K562 (cell line): ENCODE measurements around the gene LAMA5. TPM values are rescaled to one million over a fixed set of nuclear protein-coding genes. Genes with fewer than 3 reads are reported as not detected.

Experiments
- ATAC-seq: fragments of 200-7000 bp; cut with Tn5 transposase; 3 replicates; pipeline ENCODE4 v1.9.1; 2020; ENCODE audit warnings: moderate library complexity
- BruUV-seq: library from RNA; stranded (reverse); fragments of 400-500 nt; replicated peaks from 2 replicates; lab custom pipeline; 2021; lab: Mats Ljungman, UMichigan
- CTCF ChIA-PET: fragments of 300-600 bp; formaldehyde crosslinking; extraction: SDS; loops from one replicate; lab custom pipeline; 2021; ENCODE audit warnings: low intra/inter-chr PET ratio; lab: Yijun Ruan, JAX
- POLR2A ChIA-PET: fragments of 300-600, 350-650 bp; sonication (Branson Sonifier 250); formaldehyde crosslinking; extraction: SDS; loops from one replicate; lab custom pipeline; 2021; ENCODE audit warnings: antibody characterized with exemption, inconsistent platforms; lab: Yijun Ruan, JAX
- DNase-seq, 4 experiments: peaks; one replicate each; pipeline versions ENCODE4 v3.0.0 to v3.0.0-alpha.2; 2011 to 2018; ENCODE audit warnings: low spot score in 3 of 4, mixed read lengths in 3 of 4; ENCODE audit errors: extremely low read depth in 1 of 4
- FAIRE-seq: peaks from 2 replicates; lab custom pipeline; 2011; peaks lifted over from hg19 to GRCh38; lab: Jason Lieb, UNC
- H2AFZ ChIP-seq: 2 replicates; pipeline ENCODE4 v1.6.0; 2011; ENCODE audit warnings: low read depth, low read length, control low read depth, inconsistent platforms
- H3K27ac ChIP-seq: fragments of 200-600 bp; 3 replicates; pipeline ENCODE4 v1.8.0; 2011; ENCODE audit warnings: low read depth, mild to moderate bottlenecking, control low read depth, inconsistent platforms, low read length, moderate library complexity, mixed read lengths; ENCODE audit errors: extremely low read depth
- H3K27me3 ChIP-seq, 2 experiments: fragments of 300-600 bp in 1 of 2; 2 replicates in 1 of 2; 3 replicates in 1 of 2; pipeline versions ENCODE4 v1.6.0 to v1.8.0; 2011; ENCODE audit warnings: inconsistent platforms in 2 of 2, low read length in 2 of 2, mild to moderate bottlenecking in 1 of 2, mixed read lengths in 1 of 2, moderate library complexity in 1 of 2; ENCODE audit not compliant: control insufficient read depth in 2 of 2, insufficient read depth in 2 of 2
- H3K36me3 ChIP-seq: fragments of 300-600 bp; 3 replicates; pipeline ENCODE4 v1.8.0; 2011; ENCODE audit warnings: mild to moderate bottlenecking, low read length, inconsistent platforms; ENCODE audit not compliant: control insufficient read depth, insufficient read depth
- H3K4me1 ChIP-seq, 2 experiments: fragments of 200-600 bp in 1 of 2; replicated peaks in 1 of 2; 2 replicates in 1 of 2; 3 replicates in 1 of 2; pipeline versions ENCODE4 v1.5.1 to v1.8.0; 2011; ENCODE audit warnings: inconsistent platforms in 2 of 2, low read length in 2 of 2, mild to moderate bottlenecking in 1 of 2, mixed read lengths in 1 of 2, moderate library complexity in 1 of 2; ENCODE audit not compliant: control insufficient read depth in 2 of 2, insufficient read depth in 2 of 2
- H3K4me2 ChIP-seq: 2 replicates; pipeline ENCODE4 v1.6.1; 2011; ENCODE audit warnings: low read length, control low read depth, inconsistent platforms, mixed read lengths; ENCODE audit not compliant: insufficient read depth
- H3K4me3 ChIP-seq: fragments of 200-600 bp; sonication (generic), shearing (Covaris generic); 2 replicates; pipeline ENCODE4 v1.5.1; 2016; ENCODE audit warnings: control low read depth, inconsistent platforms
- H3K79me2 ChIP-seq: fragments of 200-600 bp; 3 replicates; pipeline ENCODE4 v1.8.0; 2011; ENCODE audit warnings: low read length, inconsistent platforms; ENCODE audit not compliant: control insufficient read depth, insufficient read depth
- H3K9ac ChIP-seq, 2 experiments: 2 replicates each; pipeline versions ENCODE4 v1.6.0 to v1.6.1; 2011; ENCODE audit warnings: low read depth in 2 of 2, low read length in 2 of 2, control low read depth in 1 of 2, inconsistent platforms in 1 of 2, mild to moderate bottlenecking in 1 of 2, mixed read lengths in 1 of 2; ENCODE audit not compliant: insufficient read depth in 1 of 2
- H3K9me1 ChIP-seq: one replicate; pipeline ENCODE4 v1.6.0; 2011; ENCODE audit warnings: inconsistent platforms, mild to moderate bottlenecking, low read length, moderate library complexity; ENCODE audit not compliant: control insufficient read depth, insufficient read depth
- H3K9me3 ChIP-seq: replicated peaks from 2 replicates; pipeline ENCODE4 v1.5.1; 2011; ENCODE audit warnings: low read depth, low read length, inconsistent platforms; ENCODE audit not compliant: control insufficient read depth, insufficient read depth
- H4K20me1 ChIP-seq: replicated peaks from 2 replicates; pipeline ENCODE4 v1.6.1; 2011; ENCODE audit warnings: low read length, inconsistent platforms, mixed read lengths; ENCODE audit not compliant: control insufficient read depth, insufficient read depth
- ATF1 ChIP-seq, 2 experiments: fragments of 450-650 bp in 1 of 2; IDR thresholded peaks; 2 replicates each; pipeline ENCODE4 v1.6.1; 2016; ENCODE audit warnings: missing compliant biosample characterization in 1 of 2, missing genetic modification characterization in 1 of 2
- ATF7 ChIP-seq: fragments of 450-650 bp; IDR thresholded peaks from 2 replicates; pipeline ENCODE4 v1.7.1; 2014; ENCODE audit warnings: mild to moderate bottlenecking, moderate library complexity
- CTBP1 ChIP-seq: fragments of 450-650 bp; IDR thresholded peaks from 2 replicates; pipeline ENCODE4 v1.6.1; 2016; ENCODE audit warnings: borderline replicate concordance
- FOSL1 ChIP-seq: fragments of 200-800 bp; sonication (Bioruptor generic); conservative IDR thresholded peaks from 2 replicates; pipeline ENCODE4 v1.6.1; 2016; ENCODE audit warnings: missing genetic modification characterization, missing compliant biosample characterization
- FOXA1 ChIP-seq: fragments of 450-650 bp; IDR thresholded peaks from 2 replicates; pipeline ENCODE4 v1.6.1; 2016; ENCODE audit warnings: mild to moderate bottlenecking, borderline replicate concordance
- GABPB1 ChIP-seq: sonication (generic); formaldehyde crosslinking; IDR thresholded peaks from 2 replicates; pipeline ENCODE4 v1.8.0; 2022; ENCODE audit warnings: mild to moderate bottlenecking, missing genetic modification reagents
- GATAD2A ChIP-seq: fragments of 450-650 bp; IDR thresholded peaks from 2 replicates; pipeline ENCODE4 v1.6.1; 2017
- HDAC2 ChIP-seq: fragments of 450-650 bp; IDR thresholded peaks from 2 replicates; pipeline ENCODE4 v1.6.1; 2016; ENCODE audit warnings: mild to moderate bottlenecking
- HSF4 ChIP-seq: fragments of 250-450 bp; sonication (Bioruptor Pico); IDR thresholded peaks from 2 replicates; pipeline ENCODE4 v2.1.2; 2022; ENCODE audit warnings: mild to moderate bottlenecking, moderate library complexity, borderline replicate concordance
- KDM1A ChIP-seq, 2 experiments: fragments of 450-650 bp; IDR thresholded peaks; 2 replicates each; pipeline ENCODE4 v1.6.1; 2016; ENCODE audit warnings: mild to moderate bottlenecking in 2 of 2
- MAFK ChIP-seq: IDR thresholded peaks from 2 replicates; pipeline ENCODE4 v1.6.1; 2011; ENCODE audit warnings: low read length, improper control_type of control experiment
- MBD2 ChIP-seq: sonication (generic); IDR thresholded peaks from 2 replicates; pipeline ENCODE4 v1.6.1; 2016; ENCODE audit warnings: low read depth, borderline replicate concordance
- MEF2D ChIP-seq: conservative IDR thresholded peaks from 2 replicates; pipeline ENCODE4 v1.6.1; 2016; ENCODE audit warnings: low read depth, missing genetic modification characterization, missing compliant biosample characterization
- MTF1 ChIP-seq: fragments of 250-450 bp; sonication (Bioruptor Pico); IDR thresholded peaks from 2 replicates; pipeline ENCODE4 v1.9.0; 2021; ENCODE audit warnings: moderate library complexity, mild to moderate bottlenecking, inconsistent platforms, borderline replicate concordance
- NCOA1 ChIP-seq: fragments of 450-650 bp; IDR thresholded peaks from 2 replicates; pipeline ENCODE4 v1.6.1; 2016; ENCODE audit warnings: low read depth
- PPARD ChIP-seq: fragments of 250-450 bp; sonication (Bioruptor Pico); IDR thresholded peaks from 2 replicates; pipeline ENCODE4 v1.8.0; 2022; ENCODE audit warnings: inconsistent platforms, mild to moderate bottlenecking, moderate library complexity
- PTBP1 ChIP-seq: fragments of 200-400 bp; formaldehyde crosslinking; IDR thresholded peaks from 2 replicates; pipeline ENCODE4 v1.6.1; 2017; ENCODE audit warnings: low read depth, low read length
- SIN3A ChIP-seq, 2 experiments: fragments of 150-350 bp in 1 of 2; IDR thresholded peaks; 2 replicates each; pipeline ENCODE4 v1.6.1; 2011 to 2016; ENCODE audit warnings: borderline replicate concordance in 2 of 2, low read depth in 2 of 2, low read length in 2 of 2, mild to moderate bottlenecking in 2 of 2, moderate library complexity in 2 of 2; ENCODE audit not compliant: control insufficient read depth in 1 of 2
- SLC30A9 ChIP-seq: fragments of 250-450 bp; sonication (Bioruptor Pico); IDR thresholded peaks from 2 replicates; pipeline ENCODE4 v1.8.0; 2022; ENCODE audit warnings: mild to moderate bottlenecking, moderate library complexity
- SMAD4 ChIP-seq: fragments of 250-450 bp; sonication (Bioruptor Pico); conservative IDR thresholded peaks from 2 replicates; pipeline ENCODE4 v1.8.0; 2021; ENCODE audit warnings: inconsistent platforms, mild to moderate bottlenecking, moderate library complexity
- SRSF9 ChIP-seq: fragments of 200-400 bp; formaldehyde crosslinking; IDR thresholded peaks from 2 replicates; pipeline ENCODE4 v1.6.1; 2017; ENCODE audit warnings: low read depth, low read length, borderline replicate concordance
- YY1 ChIP-seq, 3 experiments: IDR thresholded peaks; 2 replicates each; pipeline ENCODE4 v1.6.1; 2011; ENCODE audit warnings: low read length in 2 of 3, mild to moderate bottlenecking in 2 of 3, moderate library complexity in 2 of 3, borderline replicate concordance in 1 of 3, control low read depth in 1 of 3, low read depth in 1 of 3; ENCODE audit not compliant: insufficient read depth in 3 of 3, insufficient replicate concordance in 2 of 3, control insufficient read depth in 1 of 3, insufficient read length in 1 of 3; ENCODE audit errors: extremely low read depth in 1 of 3
- ZBTB34 ChIP-seq: fragments of 250-450 bp; sonication (Bioruptor Pico); IDR thresholded peaks from 2 replicates; pipeline ENCODE4 v1.8.0; 2021; ENCODE audit warnings: mild to moderate bottlenecking, moderate library complexity
- ZNF24 ChIP-seq: fragments of 450-650 bp; IDR thresholded peaks from 2 replicates; pipeline ENCODE4 v1.6.1; 2016
- WGBS: fragments of 100-300 bp; shearing (Covaris generic); methylation state at CpG from one replicate; pipeline ENCODE4 v1.1.6; 2016; ENCODE audit warnings: low coverage, mixed read lengths; ENCODE audit not compliant: insufficient coverage; ENCODE audit errors: missing lambda C conversion rate; 5-methylcytosine and 5-hydroxymethylcytosine counted together
- in situ Hi-C: fragments of 300-500 bp; cut with MboI; formaldehyde crosslinking; loops from 4 replicates; pipeline ENCODE4 v1.15.0; 2018; ENCODE audit warnings: inconsistent platforms, mixed read lengths
- intact Hi-C: fragments of 100-400 bp; cut with micrococcal nuclease; formaldehyde crosslinking; loops from 2 replicates; pipeline ENCODE4 v1.14.2; 2022
- polyA plus RNA-seq, 8 experiments: library from polyadenylated mRNA; depleted of rRNA in 4 of 8; stranded (reverse) in 5 of 8; unstranded in 3 of 8; fragments of >200 nt; fragmentation: Nextera tagmentation in 2 of 8; fragmentation: Illumina TruSeq in 1 of 8; extraction: Ambion mirVana in 2 of 8; extraction: Trizol in 1 of 8; gene quantifications; 2 replicates each; pipeline versions ENCODE4 v1.2.1 to v1.2.3, GENCODE V29; 2011 to 2014; ENCODE audit warnings: inconsistent platforms in 1 of 8, missing spikeins in 1 of 8
- total RNA-seq, 7 experiments: library from RNA; depleted of rRNA in 6 of 7; stranded (reverse); fragments of >200 nt in 6 of 7; fragmentation: Illumina TruSeq in 2 of 7; extraction: Trizol in 2 of 7; gene quantifications; 2 replicates each; pipeline versions ENCODE4 v1.2.1 to v1.2.3, GENCODE V29; 2011 to 2021; ENCODE audit warnings: low replicate concordance in 1 of 7

LAMA5 gene
- total and polyA plus RNA-seq, 9 of the 15 experiments (the other 6 are each of a cell fraction or from before 2014, with no cell fraction given) = 0.31 to 101 (median 7.8) TPM

GRCh38 chr20:62357187-62357667 lies 9.9 kb downstream of the LAMA5 start:
- peak; percentile 72 for ATAC-seq
- Histone ChIP-seq H2AFZ (peak overlapping the region; percentile 40; the same call in 1 of the 2 replicates), H3K4me3 (peak overlapping the region; percentile 42), H3K36me3 (peaks cover 65% of the 10 kb centered on the region; the same call in 1 of the 3 replicates), H3K79me2 (peaks cover 54% of the 10 kb centered on the region), H3K4me2 (peak overlapping the region; percentile 97), H3K9me3 (no peaks in the 10 kb centered on the region), H4K20me1 (0 out of 2 replicates have a peak, but pooled peaks cover 3% of the 10 kb centered on the region), H3K9ac (peak overlapping the region; percentile 89 to 93), H3K4me1 (peaks cover 30 to 92% of the 10 kb centered on the region in 2 experiments), H3K9me1 (no peaks in the 10 kb centered on the region), H3K27me3 (no peaks in the 10 kb centered on the region), H3K27ac (peak overlapping the region; percentile 92)
- WGBS = 8% methylated on average over 22 of the region's 25 CpGs
- POLR2A ChIA-PET = interaction anchor here (0.5 to 1.5 kb wide), 8 partner anchors 8 to 438 kb away, joined by 3 to 6 read pairs (median 3); partner anchors contain the start of gene LAMA5
- BruUV-seq = no TSS peak
- in situ Hi-C loops = no loop called here
- peak; percentile 82 to 90 (median 88) for DNase-seq
- intact Hi-C loops = no loop called here
- CTCF ChIA-PET = no interaction called here
- FAIRE-seq = peak; percentile 89
- peak; percentile 71 for TF ChIP-seq SMAD4 (CRISPR knock-in tag)
- no peak for TF ChIP-seq HSF4
- TF ChIP-seq ZNF24 = no peak
- no peak for TF ChIP-seq FOXA1
- no peak for TF ChIP-seq KDM1A (IDR thresholded peaks at IDR 0.05)
- TF ChIP-seq MAFK = no peak
- peak in 1 of 2 experiments; percentile 61; a peak in 1 of 4 replicates for TF ChIP-seq SIN3A (IDR thresholded peaks at IDR 0.05; ENCODE audit: borderline replicate concordance in 2 of 2, control insufficient read depth in 1 of 2, low read depth in 2 of 2, low read length in 2 of 2)
- TF ChIP-seq SLC30A9 (CRISPR knock-in tag) = no peak
- TF ChIP-seq ATF7 = peak; percentile 15; the same call in 1 of the 2 replicates
- no peak for TF ChIP-seq ATF1 (CRISPR knock-in tag; IDR thresholded peaks at IDR 0.05)
- TF ChIP-seq ATF1 (tag; IDR thresholded peaks at IDR 0.05) = 0 out of 2 replicates have a peak, but pooled peaks have one; percentile 24
- no peak for TF ChIP-seq PPARD
- TF ChIP-seq PTBP1 = no peak
- no peak for TF ChIP-seq MEF2D (tag)
- no peak for TF ChIP-seq MTF1 (CRISPR knock-in tag)
- 0 out of 2 replicates have a peak, but pooled peaks have one; percentile 38 for TF ChIP-seq MBD2
- peak; percentile 68; the same call in 1 of the 2 replicates for TF ChIP-seq HDAC2
- peak; percentile 59; the same call in 1 of the 2 replicates for TF ChIP-seq CTBP1
- peak in 1 of 3 experiments; percentile 36 for TF ChIP-seq YY1 (IDR thresholded peaks at IDR 0.05; ENCODE audit: borderline replicate concordance in 1 of 3, control insufficient read depth in 1 of 3, extremely low read depth in 1 of 3, insufficient read depth in 3 of 3, insufficient read length in 1 of 3, insufficient replicate concordance in 2 of 3, low read depth in 1 of 3, low read length in 2 of 3)
- TF ChIP-seq GABPB1 (CRISPR knock-in tag) = peak; percentile 61; the same call in 1 of the 2 replicates
- TF ChIP-seq GATAD2A = peak; percentile 96
- no peak; the same call in 1 of the 2 replicates for TF ChIP-seq NCOA1
- TF ChIP-seq SRSF9 = no peak
- TF ChIP-seq FOSL1 (tag) = peak; percentile 70
- TF ChIP-seq ZBTB34 = no peak
